ENCODE measurements around the gene LLGL2. TPM values are rescaled to one million over a fixed set of nuclear protein-coding genes. Genes with fewer than 3 reads are reported as not detected.

LLGL2 gene
- total and polyA plus RNA-seq, 9 donors, result 2.1 to 12.1 (median 4.3) TPM

DNA sequence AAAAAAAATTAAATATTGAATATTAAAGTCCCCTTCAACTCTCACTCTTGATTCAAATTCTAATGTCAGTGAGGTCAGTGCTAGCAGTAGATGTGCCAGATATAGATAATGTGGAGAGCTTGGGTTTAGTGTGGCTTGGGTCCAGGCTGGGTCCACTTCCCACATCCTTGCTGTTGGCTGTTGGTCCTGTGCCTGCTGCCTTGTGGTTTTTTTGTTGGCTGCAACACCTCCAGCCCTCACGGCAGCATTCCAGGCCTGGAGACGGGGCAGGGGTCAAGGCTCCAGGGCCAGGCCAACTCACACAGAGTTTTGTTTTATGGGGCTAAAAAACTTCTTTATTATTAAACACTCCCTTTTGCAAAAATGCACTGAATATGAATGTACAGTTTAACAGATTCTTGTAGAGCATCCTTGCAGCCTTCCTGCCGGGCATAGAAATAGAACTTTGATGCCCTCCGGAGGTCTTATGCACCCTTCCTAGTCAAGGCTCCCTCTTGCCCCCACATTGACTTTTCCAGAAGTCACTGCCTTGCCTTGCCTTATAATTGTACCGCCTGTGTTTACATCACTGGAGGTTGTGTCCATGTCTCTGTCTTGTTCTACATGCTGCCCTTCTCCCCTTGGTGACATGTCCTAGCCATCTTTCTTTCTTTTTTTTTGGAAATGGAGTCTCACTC lies 36.6 kb downstream of the LLGL2 start:
- no peaks in the 10 kb centered on the region for H3K9me3 ChIP-seq (replicated peaks; ENCODE audit: control insufficient read depth, low read depth, low read length)
- H3K27me3 ChIP-seq (ENCODE audit: control insufficient read depth, insufficient read depth, low read length), result no peaks in the 10 kb centered on the region
- 82% methylated on average over 3 of the region's 5 CpGs for WGBS (ENCODE audit: insufficient coverage)
- no peaks in the 10 kb centered on the region for H3K36me3 ChIP-seq (ENCODE audit: control insufficient read depth, insufficient read depth, low read length)
- H3K4me3 ChIP-seq (ENCODE audit: low read length), result no peak overlapping the region
- DNase-seq, result no peak
- no peak overlapping the region for H3K27ac ChIP-seq (ENCODE audit: low read length)
- H3K4me1 ChIP-seq (ENCODE audit: control insufficient read depth, insufficient read depth, low read length), result peaks cover 27% of the 10 kb centered on the region

DNA sequence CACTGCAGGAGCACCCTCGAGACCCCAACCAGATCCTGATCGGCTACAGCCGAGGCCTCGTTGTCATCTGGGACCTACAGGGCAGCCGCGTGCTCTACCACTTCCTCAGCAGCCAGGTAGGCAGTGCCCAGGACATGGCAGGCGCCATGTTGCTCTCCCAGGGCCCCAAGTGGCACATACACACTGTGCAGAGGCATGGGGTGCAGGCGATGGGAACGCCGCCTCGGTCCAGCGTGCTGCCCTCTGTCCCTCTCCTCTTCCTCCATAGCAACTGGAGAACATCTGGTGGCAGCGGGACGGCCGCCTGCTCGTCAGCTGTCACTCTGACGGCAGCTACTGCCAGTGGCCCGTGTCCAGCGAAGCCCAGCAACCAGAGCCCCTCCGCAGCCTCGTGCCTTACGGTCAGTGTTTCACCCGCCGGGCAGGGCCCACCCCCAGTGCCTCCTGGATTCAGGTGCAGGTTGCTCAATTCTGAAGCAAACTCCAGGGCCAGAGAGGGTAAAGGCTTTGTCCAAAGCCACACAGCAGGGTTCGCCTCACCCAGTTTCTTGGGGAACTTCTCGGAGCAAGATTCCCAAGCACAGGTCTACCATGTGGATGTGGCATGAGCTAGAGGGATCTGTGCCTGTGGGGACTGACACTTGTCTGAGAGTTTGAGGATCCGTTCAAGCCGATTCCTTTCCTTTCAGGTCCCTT lies 37.7 kb downstream of the LLGL2 start:
- Histone ChIP-seq H3K4me3 (ENCODE audit: low read length) (no peak overlapping the region), H3K27ac (ENCODE audit: low read length) (no peak overlapping the region), H3K36me3 (ENCODE audit: control insufficient read depth, insufficient read depth, low read length) (no peaks in the 10 kb centered on the region), H3K4me1 (ENCODE audit: control insufficient read depth, insufficient read depth, low read length) (peaks cover 18% of the 10 kb centered on the region), H3K27me3 (ENCODE audit: control insufficient read depth, insufficient read depth, low read length) (no peaks in the 10 kb centered on the region), H3K9me3 (replicated peaks; ENCODE audit: control insufficient read depth, low read depth, low read length) (no peaks in the 10 kb centered on the region)
- peak; percentile 24 for DNase-seq
- WGBS (ENCODE audit: insufficient coverage), result 80% methylated on average over 23 of the region's 28 CpGs

DNA sequence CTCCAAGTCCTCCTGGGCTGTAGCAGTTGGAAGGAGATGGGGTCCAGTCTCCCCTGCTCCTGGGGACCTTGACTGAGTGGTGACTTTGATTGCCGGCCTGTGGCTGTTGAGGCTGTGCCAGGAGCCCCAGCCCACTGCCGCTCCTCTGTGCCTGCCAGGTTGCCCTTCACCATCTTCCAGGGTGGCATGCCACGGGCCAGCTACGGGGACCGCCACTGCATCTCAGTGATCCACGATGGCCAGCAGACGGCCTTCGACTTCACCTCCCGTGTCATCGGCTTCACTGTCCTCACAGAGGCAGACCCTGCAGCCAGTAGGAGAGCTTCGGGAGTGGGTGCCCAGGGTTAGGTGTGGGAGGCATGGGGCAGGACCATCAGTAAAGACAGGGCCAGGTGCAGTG lies 38.7 kb downstream of the LLGL2 start:
- Histone ChIP-seq H3K27ac (ENCODE audit: low read length) (no peak overlapping the region), H3K4me3 (ENCODE audit: low read length) (no peak overlapping the region), H3K4me1 (ENCODE audit: control insufficient read depth, insufficient read depth, low read length) (peaks cover 13% of the 10 kb centered on the region), H3K27me3 (ENCODE audit: control insufficient read depth, insufficient read depth, low read length) (no peaks in the 10 kb centered on the region), H3K9me3 (replicated peaks; ENCODE audit: control insufficient read depth, low read depth, low read length) (no peaks in the 10 kb centered on the region), H3K36me3 (ENCODE audit: control insufficient read depth, insufficient read depth, low read length) (no peaks in the 10 kb centered on the region)
- DNase-seq, result no peak
- WGBS (ENCODE audit: insufficient coverage), result 85% methylated on average over 11 of the region's 11 CpGs

DNA sequence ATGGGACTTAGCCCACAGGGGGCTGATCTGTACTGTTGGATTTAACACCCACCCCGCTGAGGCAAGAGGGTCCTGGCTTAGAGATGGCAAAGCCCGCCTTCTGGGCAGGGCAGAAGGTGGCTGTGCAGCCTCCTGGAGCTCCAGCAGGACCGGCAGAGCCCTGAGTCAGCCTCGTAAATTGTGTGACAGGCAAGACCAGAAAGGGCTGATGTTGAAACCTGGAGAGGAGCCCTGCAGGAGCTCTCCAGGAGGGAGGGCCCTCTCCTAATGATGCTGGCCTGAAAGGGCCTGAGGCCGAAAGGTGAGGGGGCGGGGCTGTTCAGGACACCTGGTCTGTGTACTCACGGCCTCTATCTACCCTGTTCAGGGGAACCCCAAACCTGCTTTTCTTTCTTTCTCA lies 39.6 kb downstream of the LLGL2 start:
- WGBS (ENCODE audit: insufficient coverage), result 51% methylated on average over 6 of the region's 7 CpGs
- Histone ChIP-seq H3K4me3 (ENCODE audit: low read length) (no peak overlapping the region), H3K27me3 (ENCODE audit: control insufficient read depth, insufficient read depth, low read length) (no peaks in the 10 kb centered on the region), H3K9me3 (replicated peaks; ENCODE audit: control insufficient read depth, low read depth, low read length) (no peaks in the 10 kb centered on the region), H3K27ac (ENCODE audit: low read length) (no peak overlapping the region), H3K4me1 (ENCODE audit: control insufficient read depth, insufficient read depth, low read length) (peaks cover 12% of the 10 kb centered on the region), H3K36me3 (ENCODE audit: control insufficient read depth, insufficient read depth, low read length) (no peaks in the 10 kb centered on the region)
- DNase-seq, result no peak

DNA sequence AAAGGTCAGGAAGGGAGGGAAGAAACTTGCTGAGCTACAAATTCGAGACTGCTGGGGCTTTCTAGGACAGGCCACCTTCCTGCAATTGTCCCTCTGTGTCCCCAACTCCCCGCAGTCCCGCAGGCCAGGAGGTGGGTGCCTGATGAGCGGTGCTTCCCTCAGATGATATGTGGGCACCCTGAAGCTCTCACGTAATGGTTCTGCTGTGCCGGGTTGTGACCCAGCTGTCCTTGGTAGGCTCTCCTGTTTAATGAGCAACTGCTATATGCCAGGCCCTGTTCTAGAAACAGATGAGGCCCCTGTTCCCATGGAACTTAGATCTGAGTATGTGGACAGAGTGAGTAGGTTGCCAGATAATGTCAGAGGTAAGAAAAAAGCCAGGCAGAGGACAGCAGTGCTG lies 40.1 kb downstream of the LLGL2 start:
- H3K9me3 ChIP-seq (replicated peaks; ENCODE audit: control insufficient read depth, low read depth, low read length), result no peaks in the 10 kb centered on the region
- no peaks in the 10 kb centered on the region for H3K27me3 ChIP-seq (ENCODE audit: control insufficient read depth, insufficient read depth, low read length)
- 85% methylated on average over 6 of the region's 6 CpGs for WGBS (ENCODE audit: insufficient coverage)
- no peak overlapping the region for H3K4me3 ChIP-seq (ENCODE audit: low read length)
- no peak for DNase-seq
- H3K4me1 ChIP-seq (ENCODE audit: control insufficient read depth, insufficient read depth, low read length), result peaks cover 14% of the 10 kb centered on the region
- H3K27ac ChIP-seq (ENCODE audit: low read length), result no peak overlapping the region
- no peaks in the 10 kb centered on the region for H3K36me3 ChIP-seq (ENCODE audit: control insufficient read depth, insufficient read depth, low read length)

DNA sequence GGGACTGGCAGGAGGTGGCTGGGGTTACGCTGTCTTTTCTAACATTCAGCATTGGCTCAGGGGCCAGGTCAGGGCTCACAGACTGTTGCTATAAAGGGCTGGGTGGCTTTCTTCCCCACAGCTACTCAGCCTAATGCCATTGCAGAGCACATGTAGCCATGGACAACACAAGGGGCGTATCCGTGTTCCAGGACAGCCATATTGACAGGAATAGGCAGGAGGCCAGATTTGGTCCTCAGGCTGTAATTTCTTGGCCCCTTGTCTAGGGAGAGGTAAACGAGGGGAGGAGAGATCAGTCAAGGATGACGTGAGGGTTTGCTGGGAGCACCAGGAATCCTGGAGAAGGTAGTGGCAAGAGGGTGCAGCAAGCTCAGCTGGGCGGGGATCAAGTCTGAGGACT lies 40.9 kb downstream of the LLGL2 start:
- H3K4me3 ChIP-seq (ENCODE audit: low read length), result no peak overlapping the region
- WGBS (ENCODE audit: insufficient coverage), result 53% methylated on average over 6 of the region's 6 CpGs
- H3K27ac ChIP-seq (ENCODE audit: low read length), result no peak overlapping the region
- no peaks in the 10 kb centered on the region for H3K9me3 ChIP-seq (replicated peaks; ENCODE audit: control insufficient read depth, low read depth, low read length)
- H3K4me1 ChIP-seq (ENCODE audit: control insufficient read depth, insufficient read depth, low read length), result peaks cover 16% of the 10 kb centered on the region
- no peak for DNase-seq
- H3K27me3 ChIP-seq (ENCODE audit: control insufficient read depth, insufficient read depth, low read length), result no peaks in the 10 kb centered on the region
- no peaks in the 10 kb centered on the region for H3K36me3 ChIP-seq (ENCODE audit: control insufficient read depth, insufficient read depth, low read length)

DNA sequence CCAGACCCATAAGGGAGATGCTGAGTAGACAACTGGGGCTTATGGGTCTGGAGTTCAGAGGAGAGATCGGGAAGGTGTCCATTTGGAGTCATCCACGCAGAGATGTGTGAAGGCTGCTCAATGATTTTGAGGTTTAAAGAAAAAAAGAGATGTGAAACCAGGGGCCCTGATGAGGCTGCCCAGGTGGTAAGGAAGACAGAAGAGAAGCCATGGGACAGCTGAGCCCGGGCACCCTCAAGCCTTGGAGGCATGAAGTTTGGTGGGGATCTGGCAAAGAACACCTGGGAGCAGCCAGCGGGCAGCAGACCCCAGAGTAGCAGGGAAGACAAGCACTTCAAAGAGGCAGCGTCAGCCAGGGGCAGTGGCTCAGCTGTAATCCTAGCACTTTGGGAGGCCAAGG lies 41.3 kb downstream of the LLGL2 start:
- no peaks in the 10 kb centered on the region for H3K36me3 ChIP-seq (ENCODE audit: control insufficient read depth, insufficient read depth, low read length)
- 81% methylated on average over 5 of the region's 5 CpGs for WGBS (ENCODE audit: insufficient coverage)
- no peaks in the 10 kb centered on the region for H3K9me3 ChIP-seq (replicated peaks; ENCODE audit: control insufficient read depth, low read depth, low read length)

DNA sequence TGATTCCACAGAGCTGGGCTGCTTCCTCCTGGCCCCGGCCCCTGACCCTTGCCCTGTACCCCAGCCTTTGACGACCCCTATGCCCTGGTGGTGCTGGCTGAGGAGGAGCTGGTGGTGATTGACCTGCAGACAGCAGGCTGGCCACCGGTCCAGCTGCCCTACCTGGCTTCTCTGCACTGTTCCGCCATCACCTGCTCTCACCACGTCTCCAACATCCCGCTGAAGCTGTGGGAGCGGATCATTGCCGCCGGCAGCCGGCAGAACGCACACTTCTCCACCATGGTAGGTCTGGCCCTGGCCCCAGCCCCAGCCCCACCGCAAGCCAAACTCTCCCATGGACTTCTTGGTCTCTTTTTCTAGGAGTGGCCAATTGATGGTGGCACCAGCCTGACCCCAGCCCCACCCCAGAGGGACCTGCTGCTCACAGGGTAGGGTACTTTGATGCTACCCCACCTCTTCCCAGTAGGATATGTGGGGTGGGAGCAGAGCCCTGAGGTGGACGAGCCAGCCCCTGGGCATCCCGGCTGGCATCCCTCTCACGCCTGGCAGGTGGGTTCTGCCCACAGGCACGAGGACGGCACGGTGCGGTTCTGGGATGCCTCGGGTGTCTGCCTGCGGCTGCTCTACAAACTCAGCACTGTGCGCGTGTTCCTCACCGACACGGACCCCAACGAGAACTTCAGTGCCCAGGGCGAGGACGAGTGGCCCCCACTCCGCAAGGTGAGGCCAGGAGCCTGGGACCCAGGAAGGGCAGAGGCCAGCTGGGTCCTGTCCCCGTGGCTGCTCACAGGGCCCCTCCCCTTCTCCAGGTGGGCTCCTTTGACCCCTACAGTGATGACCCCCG lies 43.1 kb downstream of the LLGL2 start:
- Histone ChIP-seq H3K36me3 (ENCODE audit: control insufficient read depth, insufficient read depth, low read length) (no peaks in the 10 kb centered on the region), H3K4me3 (ENCODE audit: low read length) (no peak overlapping the region), H3K4me1 (ENCODE audit: control insufficient read depth, insufficient read depth, low read length) (peaks cover 8% of the 10 kb centered on the region), H3K9me3 (replicated peaks; ENCODE audit: control insufficient read depth, low read depth, low read length) (no peaks in the 10 kb centered on the region), H3K27ac (ENCODE audit: low read length) (no peak overlapping the region), H3K27me3 (ENCODE audit: control insufficient read depth, insufficient read depth, low read length) (no peaks in the 10 kb centered on the region)
- WGBS (ENCODE audit: insufficient coverage), result 90% methylated on average over 30 of the region's 31 CpGs
- DNase-seq, result no peak

More for the DNA sequence above, 41.3 kb downstream of the LLGL2 start:
- H3K4me1 ChIP-seq (ENCODE audit: control insufficient read depth, insufficient read depth, low read length), result peaks cover 16% of the 10 kb centered on the region
- H3K4me3 ChIP-seq (ENCODE audit: low read length), result no peak overlapping the region
- DNase-seq, result no peak
- no peak overlapping the region for H3K27ac ChIP-seq (ENCODE audit: low read length)
- H3K27me3 ChIP-seq (ENCODE audit: control insufficient read depth, insufficient read depth, low read length), result no peaks in the 10 kb centered on the region

DNA sequence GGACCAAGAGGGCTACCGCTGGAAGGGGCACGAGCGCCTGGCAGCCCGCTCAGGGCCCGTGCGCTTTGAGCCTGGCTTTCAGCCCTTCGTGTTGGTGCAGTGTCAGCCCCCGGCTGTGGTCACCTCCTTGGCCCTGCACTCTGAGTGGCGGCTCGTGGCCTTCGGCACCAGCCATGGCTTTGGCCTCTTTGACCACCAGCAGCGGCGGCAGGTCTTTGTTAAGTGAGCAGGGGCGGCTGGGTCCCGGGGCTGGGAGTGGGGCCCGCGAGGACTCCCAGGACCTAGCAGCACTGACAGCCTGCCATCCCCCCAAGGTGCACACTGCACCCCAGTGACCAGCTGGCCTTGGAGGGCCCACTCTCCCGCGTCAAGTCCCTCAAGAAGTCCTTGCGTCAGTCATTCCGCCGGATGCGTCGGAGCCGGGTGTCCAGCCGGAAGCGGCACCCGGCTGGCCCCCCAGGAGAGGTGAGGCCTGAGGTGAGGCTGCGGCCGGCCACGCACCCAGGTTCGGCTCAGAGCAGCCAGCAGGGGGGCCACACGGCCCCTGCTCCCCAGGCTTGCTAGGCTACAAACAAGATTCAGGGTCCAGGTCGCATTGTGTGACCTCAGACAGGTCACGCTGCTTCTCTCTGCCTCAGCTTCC lies 44.7 kb downstream of the LLGL2 start:
- Histone ChIP-seq H3K4me1 (ENCODE audit: control insufficient read depth, insufficient read depth, low read length) (peaks cover 7% of the 10 kb centered on the region), H3K36me3 (ENCODE audit: control insufficient read depth, insufficient read depth, low read length) (no peaks in the 10 kb centered on the region), H3K27me3 (ENCODE audit: control insufficient read depth, insufficient read depth, low read length) (no peaks in the 10 kb centered on the region), H3K27ac (ENCODE audit: low read length) (no peak overlapping the region), H3K9me3 (replicated peaks; ENCODE audit: control insufficient read depth, low read depth, low read length) (no peaks in the 10 kb centered on the region), H3K4me3 (ENCODE audit: low read length) (no peak overlapping the region)
- WGBS (ENCODE audit: insufficient coverage), result 87% methylated on average over 35 of the region's 35 CpGs
- no peak for DNase-seq

DNA sequence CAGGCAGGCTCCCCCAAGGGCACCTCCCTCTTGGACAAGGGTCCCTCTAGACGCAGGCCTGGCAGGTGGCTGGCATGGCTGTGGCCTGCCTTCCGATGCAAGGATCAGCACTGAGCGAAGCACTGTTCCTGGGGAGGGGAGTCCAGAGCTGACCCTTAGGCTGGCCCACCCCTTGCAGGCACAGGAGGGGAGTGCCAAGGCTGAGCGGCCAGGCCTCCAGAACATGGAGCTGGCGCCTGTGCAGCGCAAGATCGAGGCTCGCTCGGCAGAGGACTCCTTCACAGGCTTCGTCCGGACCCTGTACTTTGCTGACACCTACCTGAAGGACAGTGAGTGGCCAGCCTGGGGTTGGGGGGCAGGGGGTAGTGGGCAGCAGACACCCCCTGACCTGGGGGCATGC lies 45.3 kb downstream of the LLGL2 start:
- H3K4me3 ChIP-seq (ENCODE audit: low read length), result no peak overlapping the region
- 71% methylated on average over 8 of the region's 11 CpGs for WGBS (ENCODE audit: insufficient coverage)
- peaks cover 7% of the 10 kb centered on the region for H3K4me1 ChIP-seq (ENCODE audit: control insufficient read depth, insufficient read depth, low read length)
- no peaks in the 10 kb centered on the region for H3K9me3 ChIP-seq (replicated peaks; ENCODE audit: control insufficient read depth, low read depth, low read length)
- no peaks in the 10 kb centered on the region for H3K27me3 ChIP-seq (ENCODE audit: control insufficient read depth, insufficient read depth, low read length)
- H3K27ac ChIP-seq (ENCODE audit: low read length), result no peak overlapping the region
- no peak for DNase-seq
- no peaks in the 10 kb centered on the region for H3K36me3 ChIP-seq (ENCODE audit: control insufficient read depth, insufficient read depth, low read length)

All from muscle of leg (tissue), 11 donors.